HEK293 (cell line): ENCODE measurements around the gene ALOX5.

Source experiments
- CTCF ChIA-PET: fragments of 350-600 bp; formaldehyde crosslinking; extraction: SDS; loops from one replicate; lab custom pipeline; 2021; ENCODE audit warnings: antibody characterized with exemption; lab: Yijun Ruan, JAX
- POLR2A ChIA-PET: fragments of 300-600 bp; formaldehyde crosslinking; extraction: SDS; loops from one replicate; lab custom pipeline; 2020; ENCODE audit warnings: antibody characterized with exemption, inconsistent platforms; lab: Yijun Ruan, JAX
- H3K27ac ChIP-seq: fragments of 200-500 bp; sonication (Bioruptor generic); 2 replicates; pipeline ENCODE4 v1.5.1; 2014; ENCODE audit warnings: low read depth, low read length, control low read depth, inconsistent platforms; ENCODE audit errors: extremely low read depth
- H3K36me3 ChIP-seq, 2 experiments: fragments of 200-500 bp in 1 of 2; sonication (Bioruptor generic) in 1 of 2; 1 replicate in 1 of 2; 2 replicates in 1 of 2; pipeline ENCODE4 v1.5.1; 2014 to 2017; ENCODE audit warnings: inconsistent platforms in 2 of 2, low read length in 2 of 2; ENCODE audit not compliant: control insufficient read depth in 2 of 2, insufficient read depth in 1 of 2
- H3K4me1 ChIP-seq: fragments of 200-500 bp; sonication (Bioruptor generic); 2 replicates; pipeline ENCODE4 v1.5.1; 2014; ENCODE audit warnings: mild to moderate bottlenecking, low read length, inconsistent platforms; ENCODE audit not compliant: control insufficient read depth, insufficient read depth
- H3K4me3 ChIP-seq: 2 replicates; pipeline ENCODE4 v1.5.1; 2011; ENCODE audit warnings: low read depth, mild to moderate bottlenecking, control low read depth, low read length, moderate library complexity
- H3K9me3 ChIP-seq: fragments of 200-500 bp; sonication (Bioruptor generic); 2 replicates; pipeline ENCODE4 v1.5.1; 2014; ENCODE audit warnings: low read depth, low read length, inconsistent platforms; ENCODE audit not compliant: control insufficient read depth, insufficient read depth
- GLIS2 ChIP-seq: fragments of 450-650 bp; formaldehyde crosslinking; IDR thresholded peaks from 2 replicates; pipeline ENCODE4 v1.5.1; 2016; ENCODE audit warnings: missing biosample characterization, missing genetic modification characterization
- KLF8 ChIP-seq: fragments of 450-650 bp; formaldehyde crosslinking; IDR thresholded peaks from 2 replicates; pipeline ENCODE4 v1.5.1; 2016; ENCODE audit warnings: missing biosample characterization, missing genetic modification characterization
- MYNN ChIP-seq: fragments of 450-650 bp; formaldehyde crosslinking; IDR thresholded peaks from 2 replicates; pipeline ENCODE4 v1.5.1; 2016; ENCODE audit warnings: missing biosample characterization, missing genetic modification characterization, borderline replicate concordance
- SALL2 ChIP-seq: fragments of 450-650 bp; formaldehyde crosslinking; IDR thresholded peaks from 2 replicates; pipeline ENCODE4 v1.5.0; 2017; ENCODE audit warnings: missing biosample characterization, mild to moderate bottlenecking, missing genetic modification characterization, borderline replicate concordance
- SCRT1 ChIP-seq: fragments of 450-650 bp; formaldehyde crosslinking; IDR thresholded peaks from 2 replicates; pipeline ENCODE4 v1.5.1; 2016; ENCODE audit warnings: missing biosample characterization, missing genetic modification characterization, borderline replicate concordance
- ZBTB20 ChIP-seq: fragments of 450-650 bp; formaldehyde crosslinking; IDR thresholded peaks from 2 replicates; pipeline ENCODE4 v1.5.1; 2016; ENCODE audit warnings: missing biosample characterization, missing genetic modification characterization
- ZBTB21 ChIP-seq: fragments of 450-650 bp; formaldehyde crosslinking; IDR thresholded peaks from 2 replicates; pipeline ENCODE4 v1.5.1; 2017; ENCODE audit warnings: missing biosample characterization, missing genetic modification characterization
- ZFP41 ChIP-seq: fragments of 450-650 bp; formaldehyde crosslinking; IDR thresholded peaks from 2 replicates; pipeline ENCODE4 v1.5.1; 2016; ENCODE audit warnings: missing biosample characterization, missing genetic modification characterization, borderline replicate concordance
- ZNF23 ChIP-seq: fragments of 450-650 bp; formaldehyde crosslinking; IDR thresholded peaks from 2 replicates; pipeline ENCODE4 v1.5.1; 2016; ENCODE audit warnings: missing biosample characterization, missing genetic modification characterization, borderline replicate concordance
- ZNF324 ChIP-seq: fragments of 450-650 bp; formaldehyde crosslinking; IDR thresholded peaks from 2 replicates; pipeline ENCODE4 v1.5.1; 2016; ENCODE audit warnings: missing biosample characterization, missing genetic modification characterization
- ZNF37A ChIP-seq: fragments of 450-650 bp; IDR thresholded peaks from 2 replicates; pipeline ENCODE4 v1.5.1; 2018; ENCODE audit warnings: missing biosample characterization, missing genetic modification characterization
- ZNF501 ChIP-seq: fragments of 450-650 bp; formaldehyde crosslinking; IDR thresholded peaks from 2 replicates; pipeline ENCODE4 v1.5.1; 2016; ENCODE audit warnings: missing biosample characterization, missing genetic modification characterization
- ZNF561 ChIP-seq: fragments of 450-650 bp; IDR thresholded peaks from 2 replicates; pipeline ENCODE4 v1.5.1; 2018; ENCODE audit warnings: missing biosample characterization, missing genetic modification characterization, borderline replicate concordance
- ZNF623 ChIP-seq: fragments of 450-650 bp; formaldehyde crosslinking; IDR thresholded peaks from 2 replicates; pipeline ENCODE4 v1.5.1; 2016; ENCODE audit warnings: missing biosample characterization, missing genetic modification characterization
- ZNF654 ChIP-seq: fragments of 450-650 bp; formaldehyde crosslinking; IDR thresholded peaks from 2 replicates; pipeline ENCODE4 v1.5.1; 2016; ENCODE audit warnings: low read depth, missing biosample characterization, missing genetic modification characterization
- ZNF677 ChIP-seq: fragments of 450-650 bp; IDR thresholded peaks from 2 replicates; pipeline ENCODE4 v1.5.0; 2018; ENCODE audit warnings: missing biosample characterization, mild to moderate bottlenecking, missing genetic modification characterization, moderate library complexity
- ZNF791 ChIP-seq: fragments of 450-650 bp; formaldehyde crosslinking; IDR thresholded peaks from 2 replicates; pipeline ENCODE4 v1.5.1; 2016; ENCODE audit warnings: missing biosample characterization, missing genetic modification characterization
- TF ChIP-seq, protein P1 (sequence below): fragments of 450-650 bp; IDR thresholded peaks from 2 replicates; pipeline ENCODE4 v1.5.1; 2018; ENCODE audit warnings: missing biosample characterization, missing genetic modification characterization
- TF ChIP-seq, protein P2 (sequence below): fragments of 450-650 bp; formaldehyde crosslinking; IDR thresholded peaks from 2 replicates; pipeline ENCODE4 v1.5.1; 2016; ENCODE audit warnings: missing biosample characterization, missing genetic modification characterization
- TF ChIP-seq, protein P3 (sequence below): fragments of 450-650 bp; formaldehyde crosslinking; IDR thresholded peaks from 2 replicates; pipeline ENCODE4 v1.5.1; 2016; ENCODE audit warnings: missing biosample characterization, missing genetic modification characterization
- TF ChIP-seq, protein P4 (sequence below): fragments of 450-650 bp; formaldehyde crosslinking; IDR thresholded peaks from 2 replicates; pipeline ENCODE4 v1.5.1; 2016; ENCODE audit warnings: missing biosample characterization, missing genetic modification characterization
- TF ChIP-seq, protein P5 (sequence below): fragments of 450-650 bp; formaldehyde crosslinking; IDR thresholded peaks from 2 replicates; pipeline ENCODE4 v1.5.1; 2017; ENCODE audit warnings: missing biosample characterization, missing genetic modification characterization

Gene ALOX5

DNA sequence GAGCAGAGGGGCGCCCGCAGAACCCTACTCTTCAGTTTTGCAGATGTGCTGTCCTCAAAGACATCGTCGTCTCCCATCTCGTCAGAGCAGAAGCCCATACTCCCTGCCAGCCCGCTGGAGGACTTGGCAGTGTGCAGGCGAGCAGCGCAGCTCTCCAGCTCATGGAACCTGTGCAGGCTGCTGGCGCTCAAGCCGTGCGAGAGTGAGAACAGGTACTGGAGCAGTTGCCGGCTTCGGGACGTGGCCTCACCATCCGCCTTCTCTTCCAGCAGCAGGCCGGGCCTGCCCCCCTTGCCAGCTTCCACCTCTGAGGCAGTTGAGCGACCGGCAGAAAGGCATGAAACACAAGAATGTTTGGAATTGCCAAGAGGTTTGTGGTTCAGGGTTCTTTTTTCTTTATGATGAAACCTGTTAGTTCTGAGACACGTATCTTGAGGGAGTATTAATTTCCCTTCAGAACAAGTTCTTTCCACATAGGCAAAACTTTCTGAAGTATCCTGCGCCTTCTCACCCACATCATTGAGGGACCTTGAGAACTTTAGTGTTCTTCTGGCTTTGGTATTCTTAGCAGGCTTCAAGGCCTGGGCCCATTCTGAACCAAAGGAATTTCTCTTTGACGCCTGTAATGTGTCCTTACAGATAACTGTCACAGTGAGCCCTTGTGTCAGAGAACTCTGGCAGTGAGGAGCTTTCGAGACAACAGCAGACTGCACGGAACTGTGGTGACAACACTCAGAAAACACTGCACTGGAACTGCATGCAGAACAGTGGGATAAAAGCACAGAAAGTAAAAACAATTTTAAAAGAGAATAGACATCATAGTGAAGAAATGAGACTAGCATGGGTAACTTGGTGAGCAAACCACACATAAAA lies 89.5 kb downstream of the ALOX5 start:
- Histone ChIP-seq H3K36me3 (peaks cover 0 to 24% of the 10 kb centered on the region in 2 experiments; a peak in 1 of 3 replicates), H3K27ac (no peak overlapping the region), H3K9me3 (no peaks in the 10 kb centered on the region), H3K4me1 (no peaks in the 10 kb centered on the region), H3K4me3 (no peak overlapping the region)
- CTCF ChIA-PET: interaction anchor here (2.2 to 2.4 kb wide), 2 partner anchors 209 to 214 kb away, joined by 17 to 23 read pairs; partner anchors contain the start of gene ZFAND4
- no peak for TF ChIP-seq ZFP41 (tag by site-specific recombination)
- TF ChIP-seq GLIS2 (tag by site-specific recombination): no peak
- TF ChIP-seq ZNF23 (tag by site-specific recombination): no peak
- no peak for TF ChIP-seq SCRT1 (tag by site-specific recombination)
- TF ChIP-seq, protein P1, sequence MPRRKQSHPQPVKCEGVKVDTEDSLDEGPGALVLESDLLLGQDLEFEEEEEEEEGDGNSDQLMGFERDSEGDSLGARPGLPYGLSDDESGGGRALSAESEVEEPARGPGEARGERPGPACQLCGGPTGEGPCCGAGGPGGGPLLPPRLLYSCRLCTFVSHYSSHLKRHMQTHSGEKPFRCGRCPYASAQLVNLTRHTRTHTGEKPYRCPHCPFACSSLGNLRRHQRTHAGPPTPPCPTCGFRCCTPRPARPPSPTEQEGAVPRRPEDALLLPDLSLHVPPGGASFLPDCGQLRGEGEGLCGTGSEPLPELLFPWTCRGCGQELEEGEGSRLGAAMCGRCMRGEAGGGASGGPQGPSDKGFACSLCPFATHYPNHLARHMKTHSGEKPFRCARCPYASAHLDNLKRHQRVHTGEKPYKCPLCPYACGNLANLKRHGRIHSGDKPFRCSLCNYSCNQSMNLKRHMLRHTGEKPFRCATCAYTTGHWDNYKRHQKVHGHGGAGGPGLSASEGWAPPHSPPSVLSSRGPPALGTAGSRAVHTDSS (tag by site-specific recombination): no peak
- TF ChIP-seq, protein P2, sequence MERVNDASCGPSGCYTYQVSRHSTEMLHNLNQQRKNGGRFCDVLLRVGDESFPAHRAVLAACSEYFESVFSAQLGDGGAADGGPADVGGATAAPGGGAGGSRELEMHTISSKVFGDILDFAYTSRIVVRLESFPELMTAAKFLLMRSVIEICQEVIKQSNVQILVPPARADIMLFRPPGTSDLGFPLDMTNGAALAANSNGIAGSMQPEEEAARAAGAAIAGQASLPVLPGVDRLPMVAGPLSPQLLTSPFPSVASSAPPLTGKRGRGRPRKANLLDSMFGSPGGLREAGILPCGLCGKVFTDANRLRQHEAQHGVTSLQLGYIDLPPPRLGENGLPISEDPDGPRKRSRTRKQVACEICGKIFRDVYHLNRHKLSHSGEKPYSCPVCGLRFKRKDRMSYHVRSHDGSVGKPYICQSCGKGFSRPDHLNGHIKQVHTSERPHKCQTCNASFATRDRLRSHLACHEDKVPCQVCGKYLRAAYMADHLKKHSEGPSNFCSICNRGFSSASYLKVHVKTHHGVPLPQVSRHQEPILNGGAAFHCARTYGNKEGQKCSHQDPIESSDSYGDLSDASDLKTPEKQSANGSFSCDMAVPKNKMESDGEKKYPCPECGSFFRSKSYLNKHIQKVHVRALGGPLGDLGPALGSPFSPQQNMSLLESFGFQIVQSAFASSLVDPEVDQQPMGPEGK (tag by site-specific recombination): no peak
- POLR2A ChIA-PET: no interaction called here

DNA sequence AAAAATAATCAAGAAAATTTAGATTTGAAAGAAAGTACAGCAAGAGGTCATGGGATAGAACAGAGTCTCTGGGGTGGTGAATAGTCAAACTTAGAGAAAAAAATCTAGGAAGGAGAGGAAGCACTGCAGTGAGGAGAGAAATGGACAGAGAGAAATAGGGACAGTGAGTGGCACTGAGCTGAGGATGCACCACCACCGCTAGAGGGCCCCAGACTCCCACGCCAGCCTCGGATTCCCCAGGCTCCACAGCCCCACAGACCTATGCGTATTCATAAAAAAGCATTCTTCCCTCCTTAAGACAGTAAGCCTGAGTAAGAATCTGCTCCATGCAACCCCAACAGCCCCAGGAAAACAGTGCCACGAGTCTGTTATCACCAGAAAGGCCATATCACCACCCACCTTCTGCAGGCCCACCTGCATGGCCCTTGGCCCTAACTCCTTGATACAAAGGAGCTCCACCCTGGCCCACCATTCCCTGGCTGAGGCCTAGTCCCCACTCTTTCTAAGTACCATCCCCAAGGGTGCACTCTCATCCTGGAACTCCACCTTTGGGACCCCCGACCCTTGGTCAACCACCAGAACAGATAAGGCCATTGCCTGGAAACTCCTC lies 91.0 kb downstream of the ALOX5 start:
- Histone ChIP-seq H3K4me3 (no peak overlapping the region), H3K36me3 (peaks cover 0 to 13% of the 10 kb centered on the region in 2 experiments; a peak in 1 of 3 replicates), H3K9me3 (no peaks in the 10 kb centered on the region), H3K4me1 (no peaks in the 10 kb centered on the region), H3K27ac (no peak overlapping the region)
- CTCF ChIA-PET: interaction anchor here (0.6 to 2.4 kb wide), 27 partner anchors 11 to 1693 kb away, joined by 3 to 23 read pairs (median 3); partner anchors contain the start of gene ZFAND4
- TF ChIP-seq, protein P3, sequence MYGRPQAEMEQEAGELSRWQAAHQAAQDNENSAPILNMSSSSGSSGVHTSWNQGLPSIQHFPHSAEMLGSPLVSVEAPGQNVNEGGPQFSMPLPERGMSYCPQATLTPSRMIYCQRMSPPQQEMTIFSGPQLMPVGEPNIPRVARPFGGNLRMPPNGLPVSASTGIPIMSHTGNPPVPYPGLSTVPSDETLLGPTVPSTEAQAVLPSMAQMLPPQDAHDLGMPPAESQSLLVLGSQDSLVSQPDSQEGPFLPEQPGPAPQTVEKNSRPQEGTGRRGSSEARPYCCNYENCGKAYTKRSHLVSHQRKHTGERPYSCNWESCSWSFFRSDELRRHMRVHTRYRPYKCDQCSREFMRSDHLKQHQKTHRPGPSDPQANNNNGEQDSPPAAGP (tag by site-specific recombination): 0 out of 2 replicates have a peak, but pooled peaks have one; percentile 21
- TF ChIP-seq SALL2 (no peak), ZNF37A (no peak), ZNF654 (peak; percentile 95), ZNF501 (0 out of 2 replicates have a peak, but pooled peaks have one; percentile 15)
- TF ChIP-seq, protein P4, sequence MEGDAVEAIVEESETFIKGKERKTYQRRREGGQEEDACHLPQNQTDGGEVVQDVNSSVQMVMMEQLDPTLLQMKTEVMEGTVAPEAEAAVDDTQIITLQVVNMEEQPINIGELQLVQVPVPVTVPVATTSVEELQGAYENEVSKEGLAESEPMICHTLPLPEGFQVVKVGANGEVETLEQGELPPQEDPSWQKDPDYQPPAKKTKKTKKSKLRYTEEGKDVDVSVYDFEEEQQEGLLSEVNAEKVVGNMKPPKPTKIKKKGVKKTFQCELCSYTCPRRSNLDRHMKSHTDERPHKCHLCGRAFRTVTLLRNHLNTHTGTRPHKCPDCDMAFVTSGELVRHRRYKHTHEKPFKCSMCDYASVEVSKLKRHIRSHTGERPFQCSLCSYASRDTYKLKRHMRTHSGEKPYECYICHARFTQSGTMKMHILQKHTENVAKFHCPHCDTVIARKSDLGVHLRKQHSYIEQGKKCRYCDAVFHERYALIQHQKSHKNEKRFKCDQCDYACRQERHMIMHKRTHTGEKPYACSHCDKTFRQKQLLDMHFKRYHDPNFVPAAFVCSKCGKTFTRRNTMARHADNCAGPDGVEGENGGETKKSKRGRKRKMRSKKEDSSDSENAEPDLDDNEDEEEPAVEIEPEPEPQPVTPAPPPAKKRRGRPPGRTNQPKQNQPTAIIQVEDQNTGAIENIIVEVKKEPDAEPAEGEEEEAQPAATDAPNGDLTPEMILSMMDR (tag by site-specific recombination): peak; percentile 87
- POLR2A ChIA-PET: interaction anchor here (0.9 kb wide), 1 partner anchor 207 kb away, joined by 3 read pairs; no protein-coding TSS in a partner anchor

DNA sequence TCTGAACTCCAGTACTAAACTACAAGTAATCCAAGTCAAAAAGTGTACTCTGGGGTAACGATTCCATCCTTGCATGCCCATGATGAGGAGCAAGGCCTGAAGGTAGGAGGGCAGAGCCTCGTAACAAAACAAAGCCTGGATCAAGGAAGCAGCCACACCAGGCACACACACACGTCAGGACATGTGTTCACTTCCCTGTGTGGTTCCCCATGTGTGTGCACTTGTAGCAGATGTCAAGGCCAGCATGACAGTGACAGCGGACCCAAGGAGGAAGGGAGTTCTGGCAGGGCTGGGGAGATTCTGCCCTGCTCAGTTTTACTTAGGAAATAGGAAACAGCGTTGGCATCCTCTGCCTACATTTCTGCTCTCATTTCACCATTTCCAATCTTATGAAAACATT lies 92.8 kb downstream of the ALOX5 start:
- CTCF ChIA-PET: no interaction called here
- POLR2A ChIA-PET: no interaction called here
- H3K4me3 ChIP-seq: no peak overlapping the region
- no peak overlapping the region for H3K27ac ChIP-seq
- no peaks in the 10 kb centered on the region for H3K9me3 ChIP-seq
- no peaks in the 10 kb centered on the region for H3K4me1 ChIP-seq
- peaks cover 0 to 4% of the 10 kb centered on the region in 2 experiments; a peak in 1 of 3 replicates for H3K36me3 ChIP-seq
- TF ChIP-seq ZNF791 (tag by site-specific recombination): no peak
- no peak for TF ChIP-seq ZNF623 (tag by site-specific recombination)
- TF ChIP-seq KLF8: no peak
- TF ChIP-seq ZBTB21 (tag by site-specific recombination): no peak
- TF ChIP-seq ZNF561 (tag by site-specific recombination): no peak
- TF ChIP-seq ZFP41 (tag by site-specific recombination): no peak
- TF ChIP-seq ZBTB20 (tag by site-specific recombination): no peak
- no peak for TF ChIP-seq ZNF677 (tag by site-specific recombination)
- TF ChIP-seq MYNN (tag by site-specific recombination): no peak
- no peak for TF ChIP-seq ZNF324
- TF ChIP-seq, protein P5, sequence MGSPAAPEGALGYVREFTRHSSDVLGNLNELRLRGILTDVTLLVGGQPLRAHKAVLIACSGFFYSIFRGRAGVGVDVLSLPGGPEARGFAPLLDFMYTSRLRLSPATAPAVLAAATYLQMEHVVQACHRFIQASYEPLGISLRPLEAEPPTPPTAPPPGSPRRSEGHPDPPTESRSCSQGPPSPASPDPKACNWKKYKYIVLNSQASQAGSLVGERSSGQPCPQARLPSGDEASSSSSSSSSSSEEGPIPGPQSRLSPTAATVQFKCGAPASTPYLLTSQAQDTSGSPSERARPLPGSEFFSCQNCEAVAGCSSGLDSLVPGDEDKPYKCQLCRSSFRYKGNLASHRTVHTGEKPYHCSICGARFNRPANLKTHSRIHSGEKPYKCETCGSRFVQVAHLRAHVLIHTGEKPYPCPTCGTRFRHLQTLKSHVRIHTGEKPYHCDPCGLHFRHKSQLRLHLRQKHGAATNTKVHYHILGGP: no peak
